Esophagus squamous epithelium (tissue), 5 donors: ENCODE measurements around the gene SLX9. TPM values are rescaled to one million over a fixed set of nuclear protein-coding genes. Genes with fewer than 3 reads are reported as not detected.
A peak's percentile ranks its signal among the peaks of the same experiment; 100 is the strongest.

Experiments
- DNase-seq: peaks from one replicate; lab custom pipeline; 2025; lab: John Stamatoyannopoulos, UW
- H3K27ac ChIP-seq, 4 donors: fragments of 200-600 bp; sonication (generic); one replicate each; pipeline ENCODE4 v1.5.1; 2016 to 2019; ENCODE audit warnings: mild to moderate bottlenecking in 1 of 4
- H3K27me3 ChIP-seq, 4 donors: fragments of 200-600 bp; sonication (generic); 1 replicate in 3 of 4; 2 replicates in 1 of 4; pipeline versions ENCODE4 v1.5.1 to v1.6.0; 2017 to 2021; ENCODE audit warnings: antibody characterized with exemption in 1 of 4
- H3K36me3 ChIP-seq, 3 donors: fragments of 200-600 bp; sonication (generic); one replicate each; pipeline ENCODE4 v1.5.1; 2016 to 2019
- H3K4me1 ChIP-seq, 3 donors: fragments of 200-600 bp; sonication (generic); one replicate each; pipeline ENCODE4 v1.5.1; 2017 to 2019
- H3K4me3 ChIP-seq, 4 donors: fragments of 200-600 bp; sonication (generic); 1 replicate in 3 of 4; 2 replicates in 1 of 4; pipeline ENCODE4 v1.5.1; 2016 to 2019; ENCODE audit warnings: mild to moderate bottlenecking in 2 of 4, moderate library complexity in 1 of 4
- H3K9me3 ChIP-seq, 3 donors: fragments of 200-600 bp; sonication (generic); one replicate each; pipeline ENCODE4 v1.5.1; 2016 to 2019
- POLR2A ChIP-seq, 4 donors: fragments of 450-650 bp; IDR thresholded peaks; one replicate each; pipeline ENCODE4 v1.6.1; 2017; ENCODE audit warnings: antibody characterized with exemption in 4 of 4, mild to moderate bottlenecking in 4 of 4, moderate library complexity in 3 of 4
- WGBS, 2 donors: methylation state at CpG; one replicate each; pipeline ENCODE4 v1.1.5; 2018; 5-methylcytosine and 5-hydroxymethylcytosine counted together
- intact Hi-C: fragments of 100-400 bp; cut with DNase I; formaldehyde crosslinking; loops from one replicate; pipeline ENCODE4 v1.15.0; 2022
- total RNA-seq, 4 donors: library from RNA; depleted of rRNA; stranded (reverse); fragments of >200 nt; gene quantifications; one replicate each; pipeline ENCODE4 v1.1.0, GENCODE V29; 2016
- TF ChIP-seq, protein P1 (sequence below), 6 experiments: fragments of 450-650 bp in 4 of 6; fragments of 200-600 bp in 2 of 6; sonication (generic) in 2 of 6; IDR thresholded peaks; one replicate each; pipeline ENCODE4 v1.5.1; 2016 to 2019; ENCODE audit warnings: antibody characterized with exemption in 6 of 6, mild to moderate bottlenecking in 4 of 6, moderate library complexity in 4 of 6
- donor health status: DM: yes; HTN: yes; CAD: no.

SLX9 gene
- total RNA-seq, 4 donors from 2014 or later = 10.2 to 16.1 (median 11.1) TPM

- no peak for DNase-seq
- Histone ChIP-seq H3K4me3 (no peak overlapping the region), H3K36me3 (no peaks in the 10 kb centered on the region), H3K27me3 (peaks cover 0 to 11% (median 0%) of the 10 kb centered on the region in 4 donors), H3K9me3 (no peaks in the 10 kb centered on the region), H3K27ac (no peak overlapping the region), H3K4me1 (peaks cover 20 to 51% (median 36%) of the 10 kb centered on the region in 3 donors)
- 96% methylated on average over 4 of the region's 10 CpGs; no CpG with 5 or more reads in 1 of the 2 donors for WGBS, 2 donors
- no peak for TF ChIP-seq POLR2A (IDR thresholded peaks at IDR 0.05)
- TF ChIP-seq, protein P1, sequence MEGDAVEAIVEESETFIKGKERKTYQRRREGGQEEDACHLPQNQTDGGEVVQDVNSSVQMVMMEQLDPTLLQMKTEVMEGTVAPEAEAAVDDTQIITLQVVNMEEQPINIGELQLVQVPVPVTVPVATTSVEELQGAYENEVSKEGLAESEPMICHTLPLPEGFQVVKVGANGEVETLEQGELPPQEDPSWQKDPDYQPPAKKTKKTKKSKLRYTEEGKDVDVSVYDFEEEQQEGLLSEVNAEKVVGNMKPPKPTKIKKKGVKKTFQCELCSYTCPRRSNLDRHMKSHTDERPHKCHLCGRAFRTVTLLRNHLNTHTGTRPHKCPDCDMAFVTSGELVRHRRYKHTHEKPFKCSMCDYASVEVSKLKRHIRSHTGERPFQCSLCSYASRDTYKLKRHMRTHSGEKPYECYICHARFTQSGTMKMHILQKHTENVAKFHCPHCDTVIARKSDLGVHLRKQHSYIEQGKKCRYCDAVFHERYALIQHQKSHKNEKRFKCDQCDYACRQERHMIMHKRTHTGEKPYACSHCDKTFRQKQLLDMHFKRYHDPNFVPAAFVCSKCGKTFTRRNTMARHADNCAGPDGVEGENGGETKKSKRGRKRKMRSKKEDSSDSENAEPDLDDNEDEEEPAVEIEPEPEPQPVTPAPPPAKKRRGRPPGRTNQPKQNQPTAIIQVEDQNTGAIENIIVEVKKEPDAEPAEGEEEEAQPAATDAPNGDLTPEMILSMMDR (IDR thresholded peaks at IDR 0.05) = no peak
- intact Hi-C loops = no loop called here
Observed at GRCh38 chr21:44998086-44998620, 58.3 kb downstream of the SLX9 start.

- Histone ChIP-seq H3K9me3 (no peaks in the 10 kb centered on the region), H3K4me1 (peaks cover 20 to 44% (median 35%) of the 10 kb centered on the region in 3 donors), H3K36me3 (no peaks in the 10 kb centered on the region), H3K27ac (no peak overlapping the region), H3K27me3 (peaks cover 0 to 10% (median 0%) of the 10 kb centered on the region in 4 donors), H3K4me3 (no peak overlapping the region)
- WGBS, 2 donors = 61 to 71% methylated on average over 5 of the region's 32 CpGs
- intact Hi-C loops = no loop called here
- TF ChIP-seq, protein P1 (IDR thresholded peaks at IDR 0.05) = no peak
- TF ChIP-seq POLR2A (IDR thresholded peaks at IDR 0.05) = no peak
- no peak for DNase-seq
Observed at GRCh38 chr21:44998621-44999427, 59.0 kb downstream of the SLX9 start.

- no peak for TF ChIP-seq POLR2A (IDR thresholded peaks at IDR 0.05)
- TF ChIP-seq, protein P1 (IDR thresholded peaks at IDR 0.05) = no peak
- Histone ChIP-seq H3K27ac (no peak overlapping the region), H3K27me3 (peaks cover 0 to 6% (median 0%) of the 10 kb centered on the region in 4 donors), H3K4me3 (no peak overlapping the region), H3K36me3 (no peaks in the 10 kb centered on the region), H3K4me1 (peaks cover 14 to 38% (median 28%) of the 10 kb centered on the region in 3 donors), H3K9me3 (no peaks in the 10 kb centered on the region)
- DNase-seq = no peak
- WGBS, 2 donors = 87% methylated on average over 3 of the region's 17 CpGs; no CpG with 5 or more reads in 1 of the 2 donors
- intact Hi-C loops = no loop called here
Observed at GRCh38 chr21:44999428-44999971, 59.7 kb downstream of the SLX9 start.

GRCh38 chr21:44999972-45000636 is 60.3 kb downstream of the SLX9 start:
- no peak for DNase-seq
- Histone ChIP-seq H3K27me3 (peaks cover 0 to 6% (median 0%) of the 10 kb centered on the region in 4 donors), H3K27ac (peak overlapping the region in 3 of 4 donors; percentile 4 to 15 (median 14)), H3K4me3 (peak overlapping the region in 1 of 4 donors; percentile 47), H3K9me3 (no peaks in the 10 kb centered on the region), H3K36me3 (no peaks in the 10 kb centered on the region), H3K4me1 (peaks cover 14 to 31% (median 22%) of the 10 kb centered on the region in 3 donors)
- WGBS, 2 donors = 75 to 80% methylated on average over 3 to 6 of the region's 29 CpGs
- no peak for TF ChIP-seq POLR2A (IDR thresholded peaks at IDR 0.05)
- TF ChIP-seq, protein P1 (IDR thresholded peaks at IDR 0.05) = no peak
- intact Hi-C loops = no loop called here
